Endodermal cell (in vitro differentiated cells): ENCODE measurements around the gene KCNQ1. TPM values are rescaled to one million over a fixed set of nuclear protein-coding genes. Genes with fewer than 3 reads are reported as not detected.
A peak's percentile ranks its signal among the peaks of the same experiment; 100 is the strongest.

Experiments
- DNase-seq: peaks from one replicate; pipeline ENCODE4 v3.0.0-alpha.2; 2017
- H3K27ac ChIP-seq: 2 replicates; pipeline ENCODE4 v1.5.1; 2013; ENCODE audit warnings: mild to moderate bottlenecking, low read depth, low read length, moderate library complexity
- H3K27me3 ChIP-seq: 2 replicates; pipeline ENCODE4 v1.6.1; 2013; ENCODE audit warnings: mild to moderate bottlenecking, low read length, moderate library complexity; ENCODE audit not compliant: insufficient read depth, control insufficient read depth, poor library complexity, severe bottlenecking
- H3K36me3 ChIP-seq: 2 replicates; pipeline ENCODE4 v1.7.0; 2013; ENCODE audit warnings: mild to moderate bottlenecking, low read length, moderate library complexity; ENCODE audit not compliant: control insufficient read depth, insufficient read depth
- H3K4me1 ChIP-seq: one replicate; pipeline ENCODE4 v1.7.0; 2013; ENCODE audit warnings: low read length; ENCODE audit not compliant: control insufficient read depth, insufficient read depth
- H3K4me3 ChIP-seq: 2 replicates; pipeline ENCODE4 v1.5.1; 2013; ENCODE audit warnings: mild to moderate bottlenecking, low read length, moderate library complexity
- H3K9ac ChIP-seq: 2 replicates; pipeline ENCODE4 v1.6.1; 2013; ENCODE audit warnings: mild to moderate bottlenecking, low read length, moderate library complexity; ENCODE audit not compliant: poor library complexity, severe bottlenecking; ENCODE audit errors: extremely low read depth
- H3K9me3 ChIP-seq: 2 replicates; pipeline ENCODE4 v1.6.1; 2013; ENCODE audit warnings: mild to moderate bottlenecking, low read length, moderate library complexity; ENCODE audit not compliant: control insufficient read depth
- H3K27ac Mint-ChIP-seq: 2 replicates; pipeline ENCODE4 v1.8.0; 2020; ENCODE audit warnings: mixed read lengths
- H3K27me3 Mint-ChIP-seq: 2 replicates; pipeline ENCODE4 v1.8.0; 2021; ENCODE audit warnings: mild to moderate bottlenecking, mixed read lengths; ENCODE audit not compliant: insufficient read depth
- H3K36me3 Mint-ChIP-seq: 2 replicates; pipeline ENCODE4 v1.8.0; 2020; ENCODE audit warnings: low read depth, mixed read lengths
- H3K4me1 Mint-ChIP-seq: 2 replicates; pipeline ENCODE4 v1.8.0; 2020; ENCODE audit warnings: mixed read lengths
- H3K4me3 Mint-ChIP-seq: 2 replicates; pipeline ENCODE4 v1.8.0; 2020; ENCODE audit warnings: mild to moderate bottlenecking, moderate library complexity, mixed read lengths
- H3K9me3 Mint-ChIP-seq: 2 replicates; pipeline ENCODE4 v1.8.0; 2020; ENCODE audit warnings: mild to moderate bottlenecking, mixed read lengths
- WGBS, 2 experiments: methylation state at CpG; one replicate each; pipeline versions ENCODE4 v1.1.5 to v1.1.7; 2013; ENCODE audit warnings: missing lambda C conversion rate in 2 of 2, mixed read lengths in 1 of 2; ENCODE audit not compliant: insufficient coverage in 1 of 2, insufficient read length in 1 of 2; 5-methylcytosine and 5-hydroxymethylcytosine counted together
- total RNA-seq, 2 donors: library from RNA; stranded (reverse); fragmentation: NEBNext Ultra II Directional in 1 of 2; extraction: Animal tissue kit (Norgen Biotek cat#: 25700) in 1 of 2; gene quantifications; 2 replicates in 1 of 2; 3 replicates in 1 of 2; pipeline ENCODE4 v1.2.1, GENCODE V29; 2021
- TF ChIP-seq, protein P1 (sequence below): fragments of 200-600 bp; sonication (generic); conservative IDR thresholded peaks from 2 replicates; pipeline ENCODE4 v1.5.0; 2021; ENCODE audit warnings: antibody characterized with exemption, mild to moderate bottlenecking

KCNQ1 gene
- total RNA-seq, 2 donors from 2014 or later, result 1.8 to 3.5 TPM

DNA sequence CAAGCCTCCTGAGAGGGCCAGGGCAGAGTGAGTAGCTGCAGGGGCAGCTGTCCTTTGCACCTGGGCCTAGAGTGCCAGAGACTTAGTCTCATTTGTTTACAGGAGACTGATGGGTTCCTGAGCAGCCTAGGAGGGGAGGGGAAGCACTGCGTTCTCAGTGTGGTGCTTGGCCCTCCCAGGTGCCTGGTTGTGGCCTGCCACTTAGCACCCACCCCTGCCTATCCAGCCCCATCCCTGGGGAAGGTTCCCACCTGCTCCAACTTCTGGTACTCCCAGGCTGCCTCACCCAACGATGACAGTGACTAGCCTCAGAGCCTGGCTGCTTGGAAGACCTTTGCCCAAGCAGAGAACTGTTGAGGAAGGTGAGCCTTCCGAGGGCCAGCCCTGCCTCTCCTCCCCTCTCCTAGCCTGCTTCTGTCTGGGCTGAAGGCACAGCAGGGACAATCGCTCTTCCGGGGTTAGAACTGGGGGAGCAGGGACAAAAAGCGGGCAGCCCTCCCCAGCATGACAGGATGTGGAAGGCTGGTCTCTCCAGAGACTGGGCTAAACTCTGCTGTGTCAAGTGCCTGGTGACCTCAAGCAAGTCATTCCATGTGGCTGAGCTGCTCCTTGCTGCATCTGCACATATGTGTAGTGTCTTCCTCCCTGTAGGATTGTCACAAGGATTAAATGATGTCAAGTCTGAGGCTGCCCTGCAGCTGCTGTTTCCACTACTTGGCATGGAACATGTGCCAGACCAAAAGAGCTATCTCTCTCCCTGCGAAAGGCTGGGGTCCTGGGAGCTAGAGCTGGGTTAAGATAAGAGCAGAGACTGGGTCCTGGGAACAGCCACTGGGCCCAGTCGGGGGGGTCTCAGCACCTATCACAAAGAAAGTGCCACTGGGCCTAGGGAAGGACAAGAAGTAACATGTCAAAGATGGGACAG, 245.1 kb downstream of the KCNQ1 start:
- H3K4me1 ChIP-seq, result peaks cover 37% of the 10 kb centered on the region
- H3K27ac Mint-ChIP-seq, result peak overlapping the region; percentile 55
- no peak overlapping the region for H3K9ac ChIP-seq
- H3K4me3 ChIP-seq, result no peak overlapping the region
- H3K27me3 ChIP-seq, result no peaks in the 10 kb centered on the region
- peaks cover 69% of the 10 kb centered on the region for H3K4me1 Mint-ChIP-seq
- peak; percentile 41 for DNase-seq
- no peaks in the 10 kb centered on the region for H3K9me3 Mint-ChIP-seq
- WGBS, 2 experiments, result 90 to 93% methylated on average over 4 to 8 of the region's 8 CpGs
- TF ChIP-seq, protein P1, sequence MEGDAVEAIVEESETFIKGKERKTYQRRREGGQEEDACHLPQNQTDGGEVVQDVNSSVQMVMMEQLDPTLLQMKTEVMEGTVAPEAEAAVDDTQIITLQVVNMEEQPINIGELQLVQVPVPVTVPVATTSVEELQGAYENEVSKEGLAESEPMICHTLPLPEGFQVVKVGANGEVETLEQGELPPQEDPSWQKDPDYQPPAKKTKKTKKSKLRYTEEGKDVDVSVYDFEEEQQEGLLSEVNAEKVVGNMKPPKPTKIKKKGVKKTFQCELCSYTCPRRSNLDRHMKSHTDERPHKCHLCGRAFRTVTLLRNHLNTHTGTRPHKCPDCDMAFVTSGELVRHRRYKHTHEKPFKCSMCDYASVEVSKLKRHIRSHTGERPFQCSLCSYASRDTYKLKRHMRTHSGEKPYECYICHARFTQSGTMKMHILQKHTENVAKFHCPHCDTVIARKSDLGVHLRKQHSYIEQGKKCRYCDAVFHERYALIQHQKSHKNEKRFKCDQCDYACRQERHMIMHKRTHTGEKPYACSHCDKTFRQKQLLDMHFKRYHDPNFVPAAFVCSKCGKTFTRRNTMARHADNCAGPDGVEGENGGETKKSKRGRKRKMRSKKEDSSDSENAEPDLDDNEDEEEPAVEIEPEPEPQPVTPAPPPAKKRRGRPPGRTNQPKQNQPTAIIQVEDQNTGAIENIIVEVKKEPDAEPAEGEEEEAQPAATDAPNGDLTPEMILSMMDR, result no peak
- peaks cover 4% of the 10 kb centered on the region for H3K36me3 Mint-ChIP-seq
- H3K27ac ChIP-seq, result no peak overlapping the region
- no peaks in the 10 kb centered on the region for H3K9me3 ChIP-seq
- H3K36me3 ChIP-seq, result peaks cover 7% of the 10 kb centered on the region
- H3K4me3 Mint-ChIP-seq, result no peak overlapping the region
- H3K27me3 Mint-ChIP-seq, result no peaks in the 10 kb centered on the region

DNA sequence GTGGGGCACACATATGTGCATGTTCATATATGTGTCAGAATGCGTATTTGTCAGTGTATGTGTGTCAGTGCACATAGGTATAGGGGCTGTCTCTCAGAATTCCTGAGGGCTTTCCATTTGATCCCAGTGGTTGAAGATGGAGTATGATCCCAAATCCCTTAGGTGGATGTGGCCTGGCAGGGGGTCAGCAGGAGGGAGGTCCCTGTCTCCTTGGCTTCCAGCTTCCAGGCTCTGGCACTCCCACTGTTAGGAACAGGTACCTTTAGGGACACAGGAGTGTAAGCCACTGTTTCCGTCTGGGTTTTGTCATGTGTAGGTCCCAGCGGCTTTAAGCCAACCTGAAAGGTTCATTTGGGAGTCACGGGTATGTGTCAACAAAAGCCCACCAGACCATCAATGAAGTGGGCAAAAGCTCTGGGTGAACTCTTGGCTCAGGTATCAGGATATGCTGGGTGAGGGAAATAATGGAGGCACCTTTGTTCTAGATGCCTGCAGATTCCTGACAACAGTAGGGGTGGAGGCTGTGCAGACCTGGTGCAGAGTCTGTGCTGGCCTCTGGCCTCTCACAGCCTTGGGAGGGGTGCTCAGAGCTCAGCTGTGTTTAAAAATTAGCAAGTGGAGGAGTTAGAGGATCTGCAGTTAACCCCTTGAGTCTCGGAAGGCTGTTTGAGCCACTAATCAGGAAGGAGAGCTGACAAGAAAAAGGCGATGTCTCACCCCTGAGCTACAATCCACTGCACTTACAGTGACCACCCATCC, 246.0 kb downstream of the KCNQ1 start:
- Mint-ChIP-seq H3K27me3 (no peaks in the 10 kb centered on the region), H3K36me3 (peaks cover 9% of the 10 kb centered on the region), H3K4me3 (no peak overlapping the region), H3K27ac (no peak overlapping the region), H3K4me1 (peaks cover 78% of the 10 kb centered on the region), H3K9me3 (no peaks in the 10 kb centered on the region)
- Histone ChIP-seq H3K4me3 (no peak overlapping the region), H3K27me3 (no peaks in the 10 kb centered on the region), H3K36me3 (peaks cover 4% of the 10 kb centered on the region), H3K4me1 (peaks cover 37% of the 10 kb centered on the region), H3K9me3 (no peaks in the 10 kb centered on the region), H3K9ac (no peak overlapping the region), H3K27ac (no peak overlapping the region)
- TF ChIP-seq, protein P1, result no peak
- 85% methylated on average over 6 of the region's 6 CpGs for WGBS, 2 experiments
- peak; percentile 56 for DNase-seq

DNA sequence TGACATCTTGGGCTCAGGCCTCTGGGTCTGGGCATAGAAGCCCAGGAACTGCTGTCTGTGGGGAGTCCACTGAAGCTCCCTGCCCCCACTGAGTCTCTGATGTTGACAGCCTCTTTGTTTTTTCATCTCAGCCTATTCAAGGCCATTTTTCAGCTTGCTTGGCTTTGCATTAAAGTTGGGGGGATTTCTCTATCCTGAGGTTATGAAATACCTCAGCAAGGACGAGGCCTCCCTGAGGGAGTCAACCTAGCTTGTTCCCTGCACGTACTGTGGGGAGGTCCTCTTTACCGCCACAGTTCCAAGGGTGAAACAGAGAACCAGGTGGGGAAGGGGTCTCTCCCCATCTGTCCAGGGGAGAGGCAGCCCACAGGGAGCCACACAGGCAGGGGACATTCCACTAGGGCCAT, 246.6 kb downstream of the KCNQ1 start:
- Mint-ChIP-seq H3K9me3 (no peaks in the 10 kb centered on the region), H3K36me3 (peaks cover 10% of the 10 kb centered on the region), H3K27ac (no peak overlapping the region), H3K4me1 (peaks cover 83% of the 10 kb centered on the region), H3K27me3 (no peaks in the 10 kb centered on the region), H3K4me3 (no peak overlapping the region)
- DNase-seq, result no peak
- peaks cover 37% of the 10 kb centered on the region for H3K4me1 ChIP-seq
- WGBS, 2 experiments, result 67 to 75% methylated on average over 1 to 3 of the region's 3 CpGs
- TF ChIP-seq, protein P1, result no peak
- H3K9ac ChIP-seq, result no peak overlapping the region
- H3K27me3 ChIP-seq, result no peaks in the 10 kb centered on the region
- peaks cover 4% of the 10 kb centered on the region for H3K36me3 ChIP-seq
- no peak overlapping the region for H3K27ac ChIP-seq
- H3K4me3 ChIP-seq, result no peak overlapping the region
- H3K9me3 ChIP-seq, result no peaks in the 10 kb centered on the region
